Adrenal gland (tissue), 5 donors: ENCODE measurements around the gene SACS.

Experiments
- POLR2A ChIP-seq, 2 donors: fragments of 450-650 bp; IDR thresholded peaks; one replicate each; pipeline ENCODE4 v1.6.1; 2017; ENCODE audit warnings: antibody characterized with exemption in 2 of 2, mild to moderate bottlenecking in 2 of 2, moderate library complexity in 1 of 2
- TF ChIP-seq, protein P1 (sequence below), 6 experiments: fragments of 450-650 bp in 4 of 6; fragments of 200-600 bp in 2 of 6; sonication (generic) in 1 of 6; IDR thresholded peaks; 1 replicate in 5 of 6; 2 replicates in 1 of 6; pipeline versions ENCODE4 v1.5.1 to v1.8.0; 2016 to 2021; ENCODE audit warnings: antibody characterized with exemption in 6 of 6, mild to moderate bottlenecking in 2 of 6, moderate library complexity in 1 of 6
- donor health status: DM: no; HTN: no; CAD: no.

- TF ChIP-seq POLR2A (IDR thresholded peaks at IDR 0.05), result no peak
- TF ChIP-seq, protein P1, sequence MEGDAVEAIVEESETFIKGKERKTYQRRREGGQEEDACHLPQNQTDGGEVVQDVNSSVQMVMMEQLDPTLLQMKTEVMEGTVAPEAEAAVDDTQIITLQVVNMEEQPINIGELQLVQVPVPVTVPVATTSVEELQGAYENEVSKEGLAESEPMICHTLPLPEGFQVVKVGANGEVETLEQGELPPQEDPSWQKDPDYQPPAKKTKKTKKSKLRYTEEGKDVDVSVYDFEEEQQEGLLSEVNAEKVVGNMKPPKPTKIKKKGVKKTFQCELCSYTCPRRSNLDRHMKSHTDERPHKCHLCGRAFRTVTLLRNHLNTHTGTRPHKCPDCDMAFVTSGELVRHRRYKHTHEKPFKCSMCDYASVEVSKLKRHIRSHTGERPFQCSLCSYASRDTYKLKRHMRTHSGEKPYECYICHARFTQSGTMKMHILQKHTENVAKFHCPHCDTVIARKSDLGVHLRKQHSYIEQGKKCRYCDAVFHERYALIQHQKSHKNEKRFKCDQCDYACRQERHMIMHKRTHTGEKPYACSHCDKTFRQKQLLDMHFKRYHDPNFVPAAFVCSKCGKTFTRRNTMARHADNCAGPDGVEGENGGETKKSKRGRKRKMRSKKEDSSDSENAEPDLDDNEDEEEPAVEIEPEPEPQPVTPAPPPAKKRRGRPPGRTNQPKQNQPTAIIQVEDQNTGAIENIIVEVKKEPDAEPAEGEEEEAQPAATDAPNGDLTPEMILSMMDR (IDR thresholded peaks at IDR 0.05), result no peak
These were observed 144.5 kb downstream of the SACS start for GRCh38 chr13:23288995-23289394.
